GM21619 (cell line): ENCODE results near the gene RNPC3.

ENCODE experiments used
- ATAC-seq: cut with Tn5 transposase; IDR thresholded peaks from one replicate; pipeline ENCODE4 v1.9.1; 2021; ENCODE audit not compliant: unreplicated experiment

The RNPC3 gene

GRCh38 chr1:103525607-103526507, at the start of gene RNPC3:
Gene RNPC3, plus strand, starts transcription at chr1:103525699. Its CDS starts 372 bp downstream, at chr1:103526071.
- peak; percentile 81 for ATAC-seq

- no peak for ATAC-seq
Observed at GRCh38 chr1:103477101-103477500, 48.4 kb upstream of the RNPC3 start.

- ATAC-seq: peak; percentile 91
Observed at GRCh38 chr1:103489935-103490334, 35.6 kb upstream of the RNPC3 start.

GRCh38 chr1:103492003-103492625, 33.4 kb upstream of the RNPC3 start:
- no peak for ATAC-seq

GRCh38 chr1:103496014-103496635, 29.4 kb upstream of the RNPC3 start:
- no peak for ATAC-seq

- ATAC-seq: no peak
Observed at GRCh38 chr1:103497404-103497803, 28.1 kb upstream of the RNPC3 start.

GRCh38 chr1:103509250-103509649, 16.2 kb upstream of the RNPC3 start:
- no peak for ATAC-seq

- no peak for ATAC-seq
Observed at GRCh38 chr1:103513711-103514110, 11.8 kb upstream of the RNPC3 start.

- peak; percentile 67 for ATAC-seq
Observed at GRCh38 chr1:103514920-103515503, 10.5 kb upstream of the RNPC3 start.

GRCh38 chr1:103516283-103516682, 9.2 kb upstream of the RNPC3 start:
- ATAC-seq: no peak

GRCh38 chr1:103516693-103517092, 8.8 kb upstream of the RNPC3 start:
- no peak for ATAC-seq

- peak; percentile 89 for ATAC-seq
Observed at GRCh38 chr1:103517380-103518047, 8.0 kb upstream of the RNPC3 start.

GRCh38 chr1:103520822-103521221, 4.7 kb upstream of the RNPC3 start:
- ATAC-seq: no peak

GRCh38 chr1:103523346-103523745, 2.2 kb upstream of the RNPC3 start:
- no peak for ATAC-seq

GRCh38 chr1:103525114-103525606, 339 bp upstream of the RNPC3 start:
- ATAC-seq: peak; percentile 47

GRCh38 chr1:103527331-103527730, 1.8 kb downstream of the RNPC3 start:
- ATAC-seq: no peak

GRCh38 chr1:103529746-103530145, 4.2 kb downstream of the RNPC3 start:
- no peak for ATAC-seq

GRCh38 chr1:103538226-103538625, 12.7 kb downstream of the RNPC3 start:
- no peak for ATAC-seq

- no peak for ATAC-seq
Observed at GRCh38 chr1:103541431-103541830, 15.9 kb downstream of the RNPC3 start.

- no peak for ATAC-seq
Observed at GRCh38 chr1:103546496-103546895, 21.0 kb downstream of the RNPC3 start.

- no peak for ATAC-seq
Observed at GRCh38 chr1:103547840-103548239, 22.3 kb downstream of the RNPC3 start.
